CD4-positive, CD25-positive, alpha-beta regulatory T cell (primary cell): Measurements from ENCODE around the gene GRIK4. TPM values are rescaled to one million over a fixed set of nuclear protein-coding genes. Genes with fewer than 3 reads are reported as not detected.

ENCODE experiments used
- ATAC-seq, 2 donors: fragments of 150-1000 bp; cut with Tn5 transposase; one replicate each; pipeline ENCODE4 v1.10.0; 2021; ENCODE audit warnings: low read depth in 2 of 2, moderate number of reproducible peaks in 2 of 2, moderate library complexity in 1 of 2
- DNase-seq, 3 donors: peaks; one replicate each; pipeline versions ENCODE4 v3.0.0 to v3.0.0-alpha.2; 2012 to 2022; ENCODE audit warnings: mixed read lengths in 1 of 3
- H3K27ac ChIP-seq: one replicate; pipeline ENCODE4 v1.7.0; 2013; ENCODE audit warnings: mild to moderate bottlenecking, low read length; ENCODE audit not compliant: insufficient read depth, poor library complexity, severe bottlenecking
- H3K27me3 ChIP-seq: one replicate; pipeline ENCODE4 v1.7.0; 2013; ENCODE audit warnings: low read length; ENCODE audit not compliant: control insufficient read depth, insufficient read depth
- H3K36me3 ChIP-seq: one replicate; pipeline ENCODE4 v1.7.0; 2013; ENCODE audit warnings: mild to moderate bottlenecking, low read length, moderate library complexity; ENCODE audit not compliant: control insufficient read depth, insufficient read depth
- H3K4me1 ChIP-seq: 2 replicates; pipeline ENCODE4 v1.7.0; 2013; ENCODE audit warnings: mild to moderate bottlenecking, low read length; ENCODE audit not compliant: insufficient read depth, control insufficient read depth, poor library complexity, severe bottlenecking
- H3K4me3 ChIP-seq: one replicate; pipeline ENCODE4 v1.7.0; 2013; ENCODE audit warnings: low read depth, mild to moderate bottlenecking, low read length, moderate library complexity
- H3K9me3 ChIP-seq, 2 experiments: 1 replicate in 1 of 2; 2 replicates in 1 of 2; pipeline ENCODE4 v1.7.0; 2013; ENCODE audit warnings: low read length in 2 of 2, mild to moderate bottlenecking in 1 of 2, moderate library complexity in 1 of 2; ENCODE audit not compliant: control insufficient read depth in 2 of 2
- H3K27ac Mint-ChIP-seq, 3 donors: one replicate each; pipeline ENCODE4 v1.8.0; 2020 to 2022; ENCODE audit warnings: mild to moderate bottlenecking in 3 of 3, mixed read lengths in 3 of 3, moderate library complexity in 2 of 3
- H3K27me3 Mint-ChIP-seq: one replicate; pipeline ENCODE4 v1.8.0; 2022; ENCODE audit warnings: mild to moderate bottlenecking, mixed read lengths
- H3K36me3 Mint-ChIP-seq: one replicate; pipeline ENCODE4 v1.8.0; 2020; ENCODE audit warnings: mixed read lengths
- H3K4me1 Mint-ChIP-seq, 4 donors: one replicate each; pipeline ENCODE4 v1.8.0; 2020 to 2022; ENCODE audit warnings: mixed read lengths in 4 of 4, mild to moderate bottlenecking in 1 of 4
- H3K4me3 Mint-ChIP-seq, 4 donors: one replicate each; pipeline ENCODE4 v1.8.0; 2020 to 2022; ENCODE audit warnings: mild to moderate bottlenecking in 4 of 4, mixed read lengths in 4 of 4, moderate library complexity in 3 of 4
- H3K9me3 Mint-ChIP-seq, 7 donors: one replicate each; pipeline ENCODE4 v1.8.0; 2020 to 2022; ENCODE audit warnings: mixed read lengths in 7 of 7, mild to moderate bottlenecking in 3 of 7, moderate library complexity in 2 of 7
- polyA plus RNA-seq, 4 donors: library from polyadenylated mRNA; unstranded; fragments of 300-500 nt; fragmentation: Illumina TruSeq; gene quantifications; one replicate each; pipeline ENCODE4 v1.2.3, GENCODE V29; 2021
- total RNA-seq: library from RNA; stranded (reverse); gene quantifications from one replicate; pipeline ENCODE4 v1.2.3, GENCODE V29; 2022

Gene GRIK4
- total and polyA plus RNA-seq, 5 donors from 2014 or later = not detected

DNA sequence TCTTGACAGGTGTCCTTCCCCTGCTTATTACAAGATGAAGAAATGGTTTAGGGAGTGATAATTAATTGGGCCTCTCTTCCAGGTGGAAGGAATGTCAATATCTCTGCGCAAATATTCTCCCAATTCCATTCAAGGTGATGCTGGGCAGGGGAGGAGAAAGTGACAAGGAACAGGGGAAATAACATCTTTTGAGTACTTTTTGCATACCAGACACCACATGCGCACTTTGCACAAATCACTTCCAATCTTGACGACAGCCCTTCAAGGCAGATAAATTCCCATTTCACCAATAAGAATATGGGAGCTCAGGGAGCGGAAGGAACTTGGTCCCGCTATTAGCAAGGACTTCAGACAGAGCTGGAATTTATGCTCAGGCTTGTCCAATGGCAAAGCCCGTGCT is 367.2 kb downstream of the GRIK4 start:
- H3K27ac Mint-ChIP-seq = no peak overlapping the region
- no peaks in the 10 kb centered on the region for H3K27me3 Mint-ChIP-seq
- H3K4me3 Mint-ChIP-seq = no peak overlapping the region
- no peaks in the 10 kb centered on the region for H3K27me3 ChIP-seq
- peaks cover 0 to 5% (median 0%) of the 10 kb centered on the region in 7 donors for H3K9me3 Mint-ChIP-seq
- no peaks in the 10 kb centered on the region for H3K4me1 ChIP-seq
- DNase-seq = no peak
- no peak overlapping the region for H3K27ac ChIP-seq
- peaks cover 3% of the 10 kb centered on the region for H3K36me3 Mint-ChIP-seq
- H3K4me1 Mint-ChIP-seq = no peaks in the 10 kb centered on the region
- H3K36me3 ChIP-seq = no peaks in the 10 kb centered on the region
- no peak overlapping the region for H3K4me3 ChIP-seq
- no peak for ATAC-seq
- H3K9me3 ChIP-seq = no peaks in the 10 kb centered on the region

- H3K27ac Mint-ChIP-seq = no peak overlapping the region
- no peaks in the 10 kb centered on the region for H3K27me3 Mint-ChIP-seq
These were observed 369.1 kb downstream of the GRIK4 start for GRCh38 chr11:120880498-120881175.

DNA sequence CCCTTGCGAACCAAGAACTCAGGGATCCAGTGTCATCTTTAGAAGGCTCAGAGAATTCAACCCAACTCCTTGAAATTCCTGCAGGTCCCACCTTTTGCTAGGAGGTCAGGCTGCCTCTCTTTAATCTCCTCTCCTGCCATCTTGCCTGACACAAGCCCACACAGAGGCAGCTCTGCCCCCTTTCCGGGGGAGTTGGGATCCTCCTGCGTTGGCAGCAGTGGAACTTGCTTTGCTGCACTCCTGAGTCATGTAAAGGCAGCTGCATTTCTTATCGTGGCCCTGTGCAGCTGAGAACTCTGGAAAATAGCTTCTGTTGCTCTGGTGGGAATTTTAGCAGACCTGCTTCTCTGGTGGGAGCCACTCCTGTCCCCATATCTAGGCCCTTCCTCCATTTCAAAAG is 370.0 kb downstream of the GRIK4 start:
- no peak overlapping the region for H3K4me3 Mint-ChIP-seq
- ATAC-seq = no peak

More at GRCh38 chr11:120880498-120881175, 369.1 kb downstream of the GRIK4 start:
- Histone ChIP-seq H3K27me3 (no peaks in the 10 kb centered on the region), H3K4me3 (no peak overlapping the region), H3K27ac (no peak overlapping the region), H3K4me1 (no peaks in the 10 kb centered on the region), H3K36me3 (no peaks in the 10 kb centered on the region), H3K9me3 (no peaks in the 10 kb centered on the region)
- ATAC-seq = no peak
- Mint-ChIP-seq H3K4me3 (no peak overlapping the region), H3K36me3 (peaks cover 3% of the 10 kb centered on the region), H3K4me1 (no peaks in the 10 kb centered on the region), H3K9me3 (peaks cover 0 to 5% (median 0%) of the 10 kb centered on the region in 7 donors)
- DNase-seq = no peak

GRCh38 chr11:120882175-120882574 is 370.6 kb downstream of the GRIK4 start:
- no peak overlapping the region for H3K27ac ChIP-seq
- no peak overlapping the region for H3K4me3 ChIP-seq
- H3K4me3 Mint-ChIP-seq = no peak overlapping the region
- DNase-seq = no peak
- ATAC-seq = no peak
- no peaks in the 10 kb centered on the region for H3K4me1 Mint-ChIP-seq
- no peaks in the 10 kb centered on the region for H3K36me3 Mint-ChIP-seq
- no peaks in the 10 kb centered on the region for H3K36me3 ChIP-seq
- H3K9me3 Mint-ChIP-seq = no peaks in the 10 kb centered on the region
- no peaks in the 10 kb centered on the region for H3K27me3 ChIP-seq
- H3K4me1 ChIP-seq = no peaks in the 10 kb centered on the region
- H3K27me3 Mint-ChIP-seq = no peaks in the 10 kb centered on the region
- H3K27ac Mint-ChIP-seq = no peak overlapping the region
- no peaks in the 10 kb centered on the region for H3K9me3 ChIP-seq

More for the DNA sequence above, 370.0 kb downstream of the GRIK4 start:
- Mint-ChIP-seq H3K36me3 (no peaks in the 10 kb centered on the region), H3K27ac (no peak overlapping the region), H3K9me3 (no peaks in the 10 kb centered on the region), H3K4me1 (no peaks in the 10 kb centered on the region), H3K27me3 (no peaks in the 10 kb centered on the region)
- no peak for DNase-seq
- Histone ChIP-seq H3K9me3 (no peaks in the 10 kb centered on the region), H3K4me3 (no peak overlapping the region), H3K4me1 (no peaks in the 10 kb centered on the region), H3K27me3 (no peaks in the 10 kb centered on the region), H3K36me3 (no peaks in the 10 kb centered on the region), H3K27ac (no peak overlapping the region)

GRCh38 chr11:120883404-120884080 is 372.0 kb downstream of the GRIK4 start:
- Histone ChIP-seq H3K4me3 (no peak overlapping the region), H3K36me3 (no peaks in the 10 kb centered on the region), H3K9me3 (no peaks in the 10 kb centered on the region), H3K27me3 (no peaks in the 10 kb centered on the region), H3K4me1 (no peaks in the 10 kb centered on the region), H3K27ac (no peak overlapping the region)
- H3K27ac Mint-ChIP-seq = no peak overlapping the region
- H3K4me1 Mint-ChIP-seq = no peaks in the 10 kb centered on the region
- no peaks in the 10 kb centered on the region for H3K9me3 Mint-ChIP-seq
- ATAC-seq = no peak
- H3K36me3 Mint-ChIP-seq = no peaks in the 10 kb centered on the region
- no peak overlapping the region for H3K4me3 Mint-ChIP-seq
- no peaks in the 10 kb centered on the region for H3K27me3 Mint-ChIP-seq
- no peak for DNase-seq

- Histone ChIP-seq H3K4me3 (no peak overlapping the region), H3K36me3 (no peaks in the 10 kb centered on the region), H3K4me1 (no peaks in the 10 kb centered on the region), H3K9me3 (no peaks in the 10 kb centered on the region), H3K27ac (no peak overlapping the region), H3K27me3 (no peaks in the 10 kb centered on the region)
- DNase-seq (no peak), ATAC-seq (no peak)
- Mint-ChIP-seq H3K4me1 (no peaks in the 10 kb centered on the region), H3K9me3 (no peaks in the 10 kb centered on the region), H3K4me3 (no peak overlapping the region), H3K36me3 (no peaks in the 10 kb centered on the region), H3K27ac (no peak overlapping the region), H3K27me3 (peaks cover 7% of the 10 kb centered on the region)
These were observed 372.8 kb downstream of the GRIK4 start for GRCh38 chr11:120884154-120885020.

DNA sequence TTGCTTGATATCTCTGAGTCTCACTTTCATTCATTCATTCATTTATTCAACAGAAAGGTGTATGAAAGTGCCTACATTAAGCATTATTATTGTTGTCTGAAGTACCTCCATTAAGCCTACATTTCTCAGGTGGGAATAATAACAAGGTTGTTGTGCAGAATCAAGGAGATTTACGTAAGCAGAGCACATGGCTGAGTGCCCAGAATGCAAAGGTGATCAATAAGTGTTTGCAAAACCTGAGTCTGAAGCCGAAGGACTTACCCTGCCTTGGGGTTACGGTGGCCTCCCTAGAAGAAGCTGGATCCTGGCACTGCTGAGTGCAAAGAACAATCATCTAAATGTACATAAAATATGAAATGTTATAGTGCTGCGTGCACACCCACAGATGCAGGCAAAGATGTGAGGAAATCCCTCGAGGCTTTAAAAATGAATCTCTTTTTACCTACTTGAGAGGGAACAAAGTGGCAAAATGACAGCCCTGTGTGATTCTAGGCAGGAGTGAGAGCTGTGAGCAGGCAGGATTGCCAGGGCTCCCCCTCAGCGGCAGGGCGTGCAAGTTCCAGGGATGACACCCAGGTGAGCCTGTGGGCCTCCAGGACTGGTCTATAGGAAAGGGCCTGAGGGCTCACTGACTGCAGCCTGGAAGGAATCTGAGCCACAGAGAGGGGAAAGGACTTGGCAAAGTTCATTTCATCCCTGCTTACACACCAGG is 379.2 kb downstream of the GRIK4 start:
- H3K4me1 Mint-ChIP-seq = no peaks in the 10 kb centered on the region
- Histone ChIP-seq H3K36me3 (no peaks in the 10 kb centered on the region), H3K9me3 (no peaks in the 10 kb centered on the region), H3K27ac (no peak overlapping the region), H3K4me3 (no peak overlapping the region), H3K4me1 (no peaks in the 10 kb centered on the region), H3K27me3 (no peaks in the 10 kb centered on the region)
- H3K9me3 Mint-ChIP-seq = no peaks in the 10 kb centered on the region
- DNase-seq (no peak), ATAC-seq (no peak)
- H3K4me3 Mint-ChIP-seq = no peak overlapping the region
- peaks cover 7% of the 10 kb centered on the region for H3K27me3 Mint-ChIP-seq
- H3K36me3 Mint-ChIP-seq = no peaks in the 10 kb centered on the region
- no peak overlapping the region for H3K27ac Mint-ChIP-seq
